Right ventricle myocardium superior (tissue), 1 donor: ENCODE measurements around the gene HSF5. TPM values are rescaled to one million over a fixed set of nuclear protein-coding genes. Genes with fewer than 3 reads are reported as not detected.
"Not testable (repeated sequence)": the region's sequence is repeated elsewhere in the genome, so short reads cannot be mapped to it uniquely, and the experiment has no call there.

Source experiments
- ATAC-seq: fragments of 200-7000 bp; cut with Tn5 transposase; one replicate; pipeline ENCODE4 v1.9.1; 2020; ENCODE audit warnings: mild to moderate bottlenecking; ENCODE audit not compliant: poor library complexity
- DNase-seq: peaks from one replicate; pipeline ENCODE4 v3.0.0-alpha.2; 2020
- intact Hi-C: fragments of 100-400 bp; cut with DNase I; formaldehyde crosslinking; loops from one replicate; pipeline ENCODE4 v1.11.2; 2022
- total RNA-seq: library from RNA; stranded (reverse); fragmentation: NEBNext Ultra II Directional; extraction: Animal tissue kit (Norgen Biotek cat#: 25700); gene quantifications from one replicate; pipeline ENCODE4 v1.2.1, GENCODE V29; 2021
- donor health status: DM: no; HTN: yes; CAD: no; lungs with severe emphysema.

HSF5 gene
- total RNA-seq, 1 donor from 2014 or later: not detected

DNA sequence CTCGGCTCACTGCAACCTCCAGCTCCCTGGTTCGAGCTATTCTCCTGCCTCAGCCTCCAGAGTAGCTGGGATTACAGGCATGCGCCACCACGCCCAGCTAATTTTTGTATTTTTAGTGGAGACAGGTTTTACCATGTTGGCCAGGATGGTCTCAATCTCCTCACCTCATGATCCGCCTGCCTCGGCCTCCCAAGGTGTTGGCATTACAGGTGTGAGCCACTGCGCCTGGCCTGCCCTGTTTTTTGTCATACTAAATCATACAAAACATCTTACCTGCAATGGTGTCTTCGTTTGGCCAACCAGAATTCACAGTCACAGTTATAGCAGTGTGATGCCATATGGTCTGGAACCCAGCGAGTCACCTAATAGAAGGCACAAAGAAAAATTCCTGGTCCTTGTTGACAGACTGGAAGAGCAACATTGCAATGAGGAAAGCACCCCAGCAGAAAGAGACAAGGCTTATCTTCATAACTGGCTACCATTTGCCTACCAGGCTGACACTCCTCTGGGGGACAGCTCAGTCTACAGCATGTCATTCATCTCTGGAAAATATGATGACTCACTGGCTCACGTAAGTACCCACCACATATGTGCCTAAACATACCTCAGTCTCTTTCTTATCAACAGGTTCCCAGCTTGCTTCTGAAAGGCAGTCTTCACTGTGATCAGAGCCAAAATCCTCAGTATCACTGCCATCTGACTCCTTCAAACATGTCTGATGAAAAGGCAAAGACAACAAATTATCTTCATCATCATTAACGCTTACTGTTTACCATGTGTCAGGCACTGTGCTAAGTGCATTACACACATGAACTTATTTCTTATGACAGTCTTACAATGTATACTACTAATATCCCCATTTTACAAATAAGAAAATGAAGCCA is 4.3 kb upstream of the HSF5 start:
- no peak for ATAC-seq

DNA sequence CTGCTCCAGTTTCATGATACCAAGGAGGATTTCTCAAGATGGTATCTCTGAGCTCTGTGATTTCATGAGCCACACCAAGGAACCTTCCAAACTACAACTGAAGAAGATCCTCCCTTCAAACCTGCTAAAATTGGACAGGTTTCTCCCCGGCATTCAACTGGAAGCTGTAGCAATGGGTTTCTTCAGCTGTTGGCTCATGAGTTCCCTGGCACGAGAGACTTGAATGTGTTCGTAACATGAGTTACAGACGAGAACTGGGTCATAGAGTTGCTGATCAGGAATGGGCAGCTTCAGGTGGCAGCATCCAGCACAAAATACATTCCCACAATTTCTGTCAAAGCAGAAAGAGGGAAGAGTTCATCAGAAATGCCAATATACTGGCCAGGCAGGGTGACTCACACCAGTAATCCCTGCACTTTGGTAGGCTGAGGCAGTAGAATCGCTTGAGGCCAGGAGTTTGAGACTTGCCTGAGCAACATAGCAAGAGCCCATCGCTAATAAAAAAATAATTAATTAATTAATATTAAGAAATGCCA is 3.4 kb upstream of the HSF5 start:
- ATAC-seq (no peak), DNase-seq (no peak)
- intact Hi-C loops: no loop called here

More for the DNA sequence above, 4.3 kb upstream of the HSF5 start:
- intact Hi-C loops: no loop called here
- DNase-seq: no peak

DNA sequence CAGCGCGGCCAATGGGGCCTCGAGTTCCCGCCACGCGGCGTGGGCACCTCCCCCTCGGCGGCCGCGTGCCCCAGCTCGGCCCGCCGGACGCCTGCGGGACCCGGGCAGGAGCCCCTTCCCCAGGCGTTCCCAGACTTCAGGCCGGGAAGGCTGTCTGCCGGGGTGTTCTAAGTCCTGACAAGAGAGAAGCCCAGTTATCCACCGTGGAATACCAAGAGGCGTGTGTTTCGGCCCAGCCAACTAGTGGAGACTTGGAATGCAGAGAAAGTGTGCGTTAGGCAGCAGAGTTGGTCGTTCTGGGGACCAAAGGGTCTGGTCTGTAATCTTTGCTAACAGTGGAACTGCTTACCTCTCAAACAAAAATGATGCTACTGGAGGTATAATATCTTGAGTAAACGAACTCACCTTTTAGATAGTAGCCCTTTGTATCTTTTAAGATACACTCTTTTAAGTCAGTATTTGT is 251 bp upstream of the HSF5 start:
- ATAC-seq (no peak), DNase-seq (no peak)
- intact Hi-C loops: no loop called here

DNA sequence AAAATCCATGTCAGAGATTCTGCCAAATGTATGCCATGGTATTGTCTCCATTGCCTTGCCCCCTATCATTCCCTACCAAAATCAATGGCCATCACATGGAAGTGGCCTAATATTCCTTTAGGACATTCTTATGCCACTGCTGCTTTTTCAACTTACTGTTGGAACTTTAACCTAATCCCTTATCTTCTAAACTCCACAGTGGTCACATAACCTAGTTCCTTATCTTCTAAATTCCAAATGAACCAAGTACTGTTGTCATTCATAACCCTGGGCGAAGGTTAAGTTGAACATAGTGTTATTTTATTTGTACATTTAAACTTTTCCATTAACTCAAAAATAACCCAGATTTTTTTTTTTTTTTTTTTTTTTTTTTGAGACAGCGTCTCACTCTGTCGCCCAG is 3.6 kb downstream of the HSF5 start:
- intact Hi-C loops: no loop called here
- ATAC-seq: no peak
- no peak for DNase-seq

DNA sequence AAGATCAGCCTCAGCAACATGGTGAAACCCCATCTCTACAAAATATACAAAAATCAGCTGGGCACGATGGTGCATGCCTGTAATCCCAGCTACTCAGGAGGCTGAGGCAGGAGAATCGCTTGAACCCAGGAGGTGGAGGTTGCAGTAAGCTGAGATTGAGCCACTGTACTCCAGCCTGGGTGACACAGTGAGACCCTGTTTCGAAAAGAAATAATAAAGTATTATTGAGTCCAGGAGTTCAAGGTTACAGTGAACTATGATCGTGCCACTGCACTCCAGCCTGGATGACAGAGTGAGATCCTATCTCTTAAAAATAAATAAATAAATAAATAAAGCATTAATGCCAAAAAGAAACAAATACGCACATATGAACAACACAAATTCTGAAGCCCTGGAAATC is 6.4 kb downstream of the HSF5 start:
- DNase-seq, ATAC-seq, intact Hi-C loops: not testable (repeated sequence)

DNA sequence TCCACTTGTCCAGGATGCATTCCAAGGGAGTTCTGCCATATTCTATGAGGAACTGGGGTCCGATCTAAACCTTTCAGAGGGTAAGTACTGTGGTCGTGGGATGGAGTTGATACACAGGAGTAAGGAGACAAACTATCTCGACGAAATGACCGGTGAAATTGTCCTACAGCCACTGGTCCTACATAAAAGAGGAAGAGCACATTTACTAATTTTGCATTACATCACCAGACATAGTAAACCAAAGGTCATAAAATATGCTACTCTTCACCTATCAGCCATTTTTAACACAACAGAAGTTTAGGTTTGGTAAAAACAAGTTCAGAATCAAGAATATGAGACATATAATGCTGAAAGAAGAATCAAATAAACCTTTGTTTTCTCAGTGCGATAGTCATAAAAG is 8.1 kb downstream of the HSF5 start:
- intact Hi-C loops: no loop called here
- DNase-seq (no peak), ATAC-seq (no peak)

DNA sequence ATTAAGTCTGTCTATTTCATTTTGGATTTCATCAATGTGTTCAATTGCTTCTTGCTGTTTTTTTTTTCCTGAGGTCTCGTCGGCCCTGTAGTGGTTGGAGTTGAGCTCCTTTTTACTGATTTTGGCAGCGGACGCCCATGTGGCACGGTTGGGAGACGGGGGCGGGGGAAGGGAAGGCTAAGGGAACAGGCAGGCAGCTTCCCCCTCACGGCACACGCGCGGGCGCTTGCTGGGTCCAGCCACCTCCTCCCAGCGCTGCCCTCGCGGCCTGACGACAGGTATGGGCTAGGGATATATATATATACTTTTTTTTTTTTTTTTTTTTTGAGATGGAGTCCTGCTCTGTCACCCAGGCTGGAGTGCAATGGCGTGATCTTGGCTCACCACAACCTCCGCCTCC is 11.4 kb downstream of the HSF5 start:
- no peak for DNase-seq
- ATAC-seq: no peak
- intact Hi-C loops: no loop called here

DNA sequence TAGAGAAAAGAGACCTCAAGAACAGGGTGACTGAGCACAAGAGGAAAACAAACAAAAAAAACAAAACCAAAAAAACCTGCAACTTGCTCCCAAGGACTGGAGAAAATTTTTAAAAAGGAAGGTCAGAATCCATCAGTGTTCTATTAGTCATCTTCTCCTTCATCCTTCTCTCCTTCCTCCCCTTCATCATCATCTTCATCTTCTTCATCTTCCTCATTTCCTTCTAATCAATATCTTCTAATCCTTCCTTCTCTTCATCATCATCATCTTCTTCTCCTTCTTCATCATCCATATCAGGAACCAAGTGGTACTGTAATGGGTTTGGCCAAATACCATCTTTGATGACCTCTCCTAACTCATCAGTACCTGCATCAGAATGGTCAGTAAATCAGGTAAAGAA is 12.2 kb downstream of the HSF5 start:
- intact Hi-C loops: no loop called here
- DNase-seq (no peak), ATAC-seq (no peak)

DNA sequence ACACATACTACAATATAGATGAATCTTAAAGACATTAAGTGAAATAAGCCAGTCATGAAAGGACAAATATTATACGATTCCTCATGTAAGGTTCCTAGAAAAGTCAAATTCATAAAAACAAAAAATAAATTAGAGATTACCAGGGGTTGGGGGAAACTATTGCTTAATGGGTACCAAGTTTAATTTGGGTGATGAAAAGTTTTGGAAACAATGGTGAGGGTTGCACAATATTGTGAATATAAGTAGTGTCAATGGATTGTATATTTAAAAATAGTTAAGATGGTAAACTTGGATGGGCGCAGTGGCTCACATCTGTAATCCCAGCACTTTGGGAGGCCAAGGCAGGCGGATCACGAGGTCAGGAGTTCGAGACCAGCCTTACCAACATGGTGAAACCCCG is 17.9 kb downstream of the HSF5 start:
- ATAC-seq: no peak
- DNase-seq: no peak
- intact Hi-C loops: no loop called here

DNA sequence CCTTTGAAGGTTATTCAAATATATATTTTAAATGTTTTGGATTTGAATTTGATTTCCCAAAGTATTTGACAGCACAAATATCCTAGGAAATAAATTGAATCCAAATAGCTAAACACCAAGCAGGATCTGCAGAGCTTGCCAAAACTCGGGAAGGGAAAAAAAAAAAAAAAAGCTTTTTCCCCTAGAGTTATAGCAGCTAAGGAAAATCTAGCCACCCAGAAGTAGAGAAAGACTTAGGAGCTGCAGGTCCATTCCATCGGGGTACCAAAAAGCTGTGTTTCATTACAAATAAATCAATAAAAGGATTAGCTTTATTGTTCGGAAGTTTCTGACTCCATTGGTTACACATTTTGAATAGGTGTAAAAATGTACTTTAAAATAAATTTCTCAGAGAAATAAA is 19.3 kb downstream of the HSF5 start:
- intact Hi-C loops: loop anchor here (10.0 kb wide), 1 partner anchor 64 kb away; no protein-coding TSS in a partner anchor
- DNase-seq: no peak
- ATAC-seq: no peak

DNA sequence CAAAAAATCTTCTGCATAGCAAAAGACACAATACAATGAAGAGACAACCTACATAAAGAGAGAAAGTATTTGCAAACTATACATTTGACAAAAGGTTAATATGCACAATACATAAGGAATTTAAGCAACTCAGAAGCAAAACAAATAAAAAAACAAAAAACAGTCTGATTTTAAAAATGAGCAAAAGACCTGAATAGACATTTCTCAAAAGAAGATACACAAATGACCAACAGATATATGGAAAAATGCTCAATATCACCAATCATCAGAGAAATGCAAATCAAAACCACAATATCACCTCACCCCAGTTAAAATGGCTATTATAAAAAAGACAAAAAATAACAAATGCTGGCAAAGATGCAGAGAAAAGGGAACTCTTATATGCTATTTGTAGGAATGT is 32.7 kb downstream of the HSF5 start:
- intact Hi-C loops: no loop called here
- DNase-seq: no peak
- ATAC-seq: no peak

DNA sequence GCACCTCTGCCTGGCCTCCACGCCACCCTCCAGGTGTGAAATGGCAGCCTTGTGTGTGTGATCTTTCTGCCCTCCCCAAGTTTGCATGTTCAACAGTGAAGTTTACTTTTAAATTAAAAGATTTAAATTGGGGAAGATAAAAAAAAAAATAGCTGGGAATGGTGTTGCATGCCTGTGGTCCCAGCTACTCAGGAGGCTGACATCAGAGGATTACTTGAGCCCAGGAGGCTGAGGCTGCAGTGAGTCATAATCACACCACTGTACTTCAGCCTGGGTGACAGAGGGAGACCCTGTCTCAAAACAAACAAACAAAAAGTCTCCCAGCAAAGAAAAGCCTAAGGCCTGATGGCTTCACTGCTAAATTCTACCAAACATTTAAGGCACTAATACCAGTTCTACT is 35.5 kb downstream of the HSF5 start:
- DNase-seq (no peak), ATAC-seq (no peak)
- intact Hi-C loops: no loop called here

DNA sequence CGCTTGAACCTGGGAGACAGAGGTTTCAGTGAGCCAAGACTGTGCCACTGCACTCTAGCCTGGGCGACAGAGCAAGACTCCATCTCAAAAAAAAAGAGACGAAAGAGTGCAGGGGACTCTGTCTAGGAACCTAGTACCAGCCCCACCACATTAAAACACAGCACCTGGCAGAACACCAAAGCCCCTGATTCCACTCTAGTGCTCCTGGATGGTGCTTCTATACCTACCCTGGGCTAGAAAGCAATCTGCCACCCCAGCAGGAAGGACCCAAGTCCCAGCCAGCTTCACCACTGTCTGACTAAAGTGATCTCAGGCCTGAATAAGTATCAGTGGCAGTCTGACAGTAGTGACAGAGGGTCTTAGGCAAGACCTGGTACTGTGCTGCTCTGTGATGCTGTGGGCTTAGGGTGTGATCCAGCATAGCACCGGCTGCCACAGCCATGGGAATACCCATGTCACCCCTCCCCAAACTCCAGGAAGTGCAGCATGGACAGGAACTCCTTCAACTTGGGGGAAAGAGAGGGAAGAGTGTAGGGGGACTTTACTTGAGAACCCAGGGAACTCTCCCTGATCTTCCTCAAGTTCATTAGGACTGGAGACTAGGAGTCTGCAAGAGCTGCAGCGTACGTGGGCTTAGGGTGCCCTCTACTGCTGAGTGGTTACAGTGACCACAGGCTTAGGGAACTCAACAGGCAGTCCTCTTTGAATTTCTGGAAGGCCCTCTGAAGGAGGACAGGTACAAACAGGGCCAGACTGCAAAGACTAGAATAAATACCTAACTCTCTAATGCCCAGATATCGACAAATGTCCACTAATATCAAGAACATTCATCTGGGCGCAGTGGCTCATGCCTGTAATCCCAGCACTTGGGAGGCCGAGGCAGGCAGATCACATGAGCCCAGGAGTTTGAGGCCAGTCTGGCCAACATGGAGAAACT is 40.9 kb downstream of the HSF5 start:
- DNase-seq (peak; percentile 69), ATAC-seq (peak; percentile 85)
- intact Hi-C loops: loop anchor here (5.0 to 10.0 kb wide), 2 partner anchors 130 to 203 kb away; no protein-coding TSS in a partner anchor

DNA sequence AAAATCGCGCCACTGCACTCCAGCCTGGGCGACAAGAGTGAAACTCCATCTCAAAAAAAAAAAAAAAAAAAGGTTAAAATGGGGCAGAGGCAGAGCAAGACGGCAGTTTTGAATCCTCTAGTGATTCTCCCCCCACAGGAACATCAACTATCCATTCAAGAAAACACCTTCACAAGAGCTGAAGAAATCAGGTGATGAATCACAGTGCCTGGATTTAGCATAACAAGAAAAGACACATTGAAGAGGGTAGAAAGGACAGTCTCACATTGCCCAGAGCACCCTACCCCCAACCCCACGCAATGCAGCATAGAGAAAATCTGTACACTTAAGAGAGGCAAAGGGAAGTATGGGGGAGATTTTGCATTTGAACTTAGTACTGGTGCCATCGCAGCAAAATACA is 42.1 kb downstream of the HSF5 start:
- DNase-seq: no peak
- ATAC-seq: no peak
- intact Hi-C loops: loop anchor here (5.0 to 10.0 kb wide), 2 partner anchors 129 to 201 kb away; no protein-coding TSS in a partner anchor

DNA sequence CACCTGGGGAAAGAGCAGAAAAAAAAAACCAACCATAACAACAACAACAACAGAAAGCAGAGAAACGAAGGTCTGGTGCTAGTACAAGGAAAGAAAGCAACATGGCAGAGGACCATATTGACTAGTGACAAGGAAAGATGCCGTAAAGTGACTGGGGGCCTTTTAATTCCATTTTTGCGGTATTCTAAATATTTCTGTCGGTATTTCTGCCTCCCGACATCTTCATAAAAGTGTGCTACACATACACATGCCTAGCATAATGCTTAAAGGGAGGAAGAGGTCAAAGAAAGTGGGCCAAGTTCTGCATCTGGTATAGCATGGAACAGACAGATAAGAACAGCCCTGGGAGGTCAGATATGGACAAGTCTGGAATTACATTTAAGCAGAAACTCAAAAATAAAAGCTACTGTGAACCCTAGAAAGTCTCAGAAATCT is 51.4 kb downstream of the HSF5 start:
- DNase-seq (no peak), ATAC-seq (no peak)
- intact Hi-C loops: no loop called here

DNA sequence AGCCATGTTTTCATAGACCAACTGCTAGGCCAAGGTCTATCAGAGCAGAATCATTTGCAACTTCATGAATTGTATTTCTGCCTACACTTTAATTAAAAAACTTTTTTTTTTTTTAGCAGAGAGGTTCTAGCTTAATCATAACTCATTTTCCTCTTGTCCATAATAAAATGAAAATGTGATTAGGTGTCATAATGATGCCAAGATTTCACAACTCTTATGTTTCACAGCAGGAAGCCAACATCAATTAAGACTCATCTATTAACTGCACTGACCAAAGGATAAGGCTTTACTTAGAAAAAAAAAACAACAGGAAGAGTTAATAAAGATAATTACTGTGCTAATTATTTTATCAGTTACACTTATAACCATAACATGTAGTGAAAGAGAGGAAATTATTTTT is 52.0 kb downstream of the HSF5 start:
- ATAC-seq: no peak

DNA sequence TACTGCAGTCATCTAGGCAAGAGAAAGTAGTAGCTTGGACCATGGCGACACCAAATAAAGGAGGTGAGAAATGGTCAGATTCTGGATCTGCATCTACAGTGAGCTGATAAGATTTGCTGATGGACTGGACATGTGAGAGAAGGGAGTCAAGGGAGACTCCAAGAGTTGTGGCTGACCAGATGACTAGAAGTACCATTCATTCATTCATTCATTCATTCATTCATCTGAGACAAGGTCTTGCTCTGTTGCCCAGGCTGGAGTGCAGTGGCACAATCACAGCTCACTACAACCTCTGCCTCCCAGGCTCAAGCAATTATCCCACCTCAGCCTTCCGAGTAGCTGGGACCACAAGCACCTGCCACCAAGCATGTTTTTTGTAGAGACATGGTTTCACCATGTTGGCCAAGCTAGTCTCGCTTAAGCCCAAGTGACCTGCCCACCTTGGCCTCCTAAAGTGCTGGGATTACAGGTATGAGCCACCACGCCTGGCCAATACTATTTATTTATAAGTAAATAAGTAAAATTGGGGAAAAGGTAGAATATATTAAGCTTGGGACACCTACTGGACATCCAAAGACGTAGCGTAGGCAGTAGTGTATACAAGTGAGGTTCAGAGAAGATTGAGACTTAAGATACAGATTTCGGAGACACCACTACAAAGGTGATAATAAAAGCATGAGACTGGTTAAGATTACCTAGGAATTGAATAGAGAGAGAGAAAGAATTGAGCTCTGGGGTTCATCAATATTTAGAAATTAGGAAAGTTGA is 55.2 kb downstream of the HSF5 start:
- ATAC-seq: no peak
- no peak for DNase-seq
- intact Hi-C loops: no loop called here

More for the DNA sequence above, 52.0 kb downstream of the HSF5 start:
- no peak for DNase-seq
- intact Hi-C loops: no loop called here

DNA sequence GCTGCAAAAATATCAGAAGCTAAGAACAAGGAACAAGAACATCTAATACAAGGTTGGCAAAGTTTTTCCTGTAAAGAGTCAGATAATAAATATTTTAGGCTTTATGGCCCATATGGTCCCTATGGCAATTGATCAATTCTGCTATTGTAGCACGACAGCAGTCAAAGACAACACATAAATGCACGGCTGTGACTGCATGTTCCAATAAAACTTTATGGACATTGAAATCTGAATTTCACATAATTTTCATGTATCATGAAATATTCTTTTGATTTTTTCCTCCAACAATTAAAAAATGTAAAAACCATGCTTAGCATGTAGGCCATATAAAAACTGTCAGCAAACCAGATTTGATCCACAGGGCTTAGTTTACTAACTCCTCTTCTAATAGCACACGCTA is 60.4 kb downstream of the HSF5 start:
- DNase-seq (no peak), ATAC-seq (no peak)
- intact Hi-C loops: no loop called here
